Bone marrow (tissue), 2 donors: ENCODE data around the gene CACNG1.
"Not testable (repeated sequence)": the region's sequence is repeated elsewhere in the genome, so short reads cannot be mapped to it uniquely, and the experiment has no call there.

Source experiments
- DNase-seq, 2 donors: peaks; one replicate each; lab custom pipeline; 2025; lab: John Stamatoyannopoulos, UW

Gene CACNG1

GRCh38 chr17:67079491-67079890, 35.1 kb downstream of the CACNG1 start:
- DNase-seq, result no peak

GRCh38 chr17:67080804-67081203, 36.5 kb downstream of the CACNG1 start:
- DNase-seq, result no peak

GRCh38 chr17:67082107-67082506, 37.8 kb downstream of the CACNG1 start:
- peak in 1 of 2 donors; percentile 24 for DNase-seq

DNA sequence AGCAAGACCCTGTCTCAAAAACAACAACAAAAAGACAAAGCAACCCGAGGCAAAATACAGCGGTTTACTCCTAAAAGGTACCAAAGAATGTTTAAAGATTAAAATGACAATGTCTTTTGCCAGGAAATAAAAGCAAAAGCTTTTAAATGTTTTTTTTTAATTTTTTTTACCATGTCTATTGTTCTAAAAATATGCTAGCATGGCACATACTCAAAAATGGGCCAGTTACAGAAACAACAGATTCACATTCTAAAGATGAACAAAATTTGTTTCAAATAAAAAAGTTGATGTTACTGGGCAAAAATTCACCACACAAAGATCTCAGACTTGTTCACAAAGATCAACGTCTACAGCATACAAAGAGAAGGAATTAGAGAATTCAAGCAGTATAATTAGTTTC, 41.1 kb downstream of the CACNG1 start:
- DNase-seq, result no peak

DNA sequence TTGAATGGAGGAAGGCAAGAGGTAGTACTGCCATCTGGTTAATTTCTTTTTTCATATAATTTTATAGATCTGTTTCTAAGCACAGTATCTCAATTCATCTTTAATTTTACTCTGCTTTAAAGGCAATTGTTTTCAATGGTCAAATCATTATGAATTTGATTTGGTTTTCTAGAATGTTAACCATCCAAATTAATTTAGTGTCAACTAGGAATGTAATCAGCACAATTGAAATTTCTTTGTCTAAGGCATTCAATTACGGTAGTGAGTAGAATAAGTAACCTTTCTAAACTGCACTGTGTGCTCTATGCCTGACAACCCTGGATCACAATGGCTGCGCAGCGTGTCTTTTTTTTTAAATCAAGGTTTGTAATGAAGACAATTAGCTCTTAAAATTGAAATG, 44.3 kb downstream of the CACNG1 start:
- DNase-seq, result no peak

DNA sequence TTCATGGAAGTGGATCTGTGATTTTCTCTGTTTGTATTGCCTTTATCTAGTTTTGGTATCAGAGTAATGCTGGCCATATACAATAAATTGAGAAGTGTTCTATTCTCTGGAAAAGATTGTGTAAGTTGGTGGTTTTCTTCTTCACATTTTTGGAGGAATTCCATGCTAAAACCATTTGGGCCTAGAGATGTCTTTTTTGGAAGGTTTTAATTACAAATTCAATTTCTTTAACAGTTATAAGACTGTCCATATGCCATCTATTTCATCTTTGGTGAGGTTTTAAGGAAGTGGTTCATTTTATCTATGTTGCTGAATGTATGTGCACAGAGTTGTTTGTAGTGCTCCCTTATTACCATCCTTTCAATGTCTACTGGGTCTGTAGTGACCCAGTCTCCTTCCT, 46.0 kb downstream of the CACNG1 start:
- no peak for DNase-seq

- no peak for DNase-seq
These were observed 47.9 kb downstream of the CACNG1 start for GRCh38 chr17:67092291-67092690.

- DNase-seq, result not testable (repeated sequence)
These were observed 48.4 kb downstream of the CACNG1 start for GRCh38 chr17:67092710-67093109.

- DNase-seq, result no peak
These were observed 49.0 kb downstream of the CACNG1 start for GRCh38 chr17:67093348-67093747.

DNA sequence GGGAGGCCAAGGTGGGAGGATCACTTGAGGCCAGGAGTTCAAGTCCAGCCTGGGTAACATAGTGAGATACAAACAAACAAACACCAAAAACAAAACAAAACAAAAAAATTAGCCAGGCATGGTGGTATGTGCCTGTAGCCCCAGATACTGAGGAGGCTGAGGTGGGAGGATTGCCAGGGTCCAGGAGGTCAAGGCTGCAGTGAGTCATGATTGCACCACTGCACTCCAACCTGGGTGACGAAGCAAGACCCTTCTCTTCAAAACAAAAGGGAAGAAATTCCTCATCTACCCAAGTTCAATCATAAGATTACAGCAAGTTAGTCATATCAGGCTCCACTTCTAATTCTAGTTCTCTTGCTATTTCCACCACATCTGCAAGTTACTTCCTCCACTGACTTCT, 50.9 kb downstream of the CACNG1 start:
- DNase-seq, result not testable (repeated sequence)

DNA sequence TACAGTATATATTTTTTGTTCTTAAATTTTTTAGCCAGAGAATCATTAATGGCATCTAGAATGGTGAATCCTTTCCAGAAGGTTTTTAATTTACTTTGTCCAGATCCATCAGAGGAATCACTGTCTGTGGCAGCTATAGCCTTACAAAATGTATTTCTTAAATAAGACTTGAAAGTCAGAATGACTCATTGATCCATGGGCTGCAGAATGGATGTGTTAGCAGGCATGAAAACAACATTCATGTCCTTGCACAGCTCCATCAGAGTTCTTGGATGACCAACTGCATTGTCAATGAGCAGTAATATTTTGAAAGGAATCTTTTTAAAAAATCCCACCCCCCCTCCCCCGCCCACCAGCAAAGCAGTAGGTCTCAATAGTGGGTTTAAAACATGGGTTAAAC, 51.4 kb downstream of the CACNG1 start:
- DNase-seq, result no peak

DNA sequence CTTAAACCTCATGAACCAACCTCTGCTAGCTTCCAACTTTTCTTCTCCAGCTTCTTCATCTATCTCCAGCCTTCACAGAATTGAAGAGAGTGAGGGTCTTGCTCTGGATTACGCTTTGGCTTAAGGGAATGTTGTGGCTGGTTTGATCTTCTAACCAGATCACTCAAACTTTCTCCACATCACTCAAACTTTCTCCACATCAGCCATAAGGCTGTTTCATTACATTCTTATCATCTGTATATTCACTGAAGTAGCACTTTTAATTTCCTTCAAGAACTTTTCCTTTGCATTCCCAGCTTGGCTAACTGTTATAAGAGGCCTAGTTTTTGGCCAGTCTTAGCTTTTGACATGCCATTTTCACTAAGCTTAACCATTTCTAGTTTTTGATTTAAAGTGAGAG, 52.3 kb downstream of the CACNG1 start:
- no peak for DNase-seq

GRCh38 chr17:67098006-67098405, 53.7 kb downstream of the CACNG1 start:
- DNase-seq, result no peak

GRCh38 chr17:67104641-67105040, 60.3 kb downstream of the CACNG1 start:
- DNase-seq, result not testable (repeated sequence)

DNA sequence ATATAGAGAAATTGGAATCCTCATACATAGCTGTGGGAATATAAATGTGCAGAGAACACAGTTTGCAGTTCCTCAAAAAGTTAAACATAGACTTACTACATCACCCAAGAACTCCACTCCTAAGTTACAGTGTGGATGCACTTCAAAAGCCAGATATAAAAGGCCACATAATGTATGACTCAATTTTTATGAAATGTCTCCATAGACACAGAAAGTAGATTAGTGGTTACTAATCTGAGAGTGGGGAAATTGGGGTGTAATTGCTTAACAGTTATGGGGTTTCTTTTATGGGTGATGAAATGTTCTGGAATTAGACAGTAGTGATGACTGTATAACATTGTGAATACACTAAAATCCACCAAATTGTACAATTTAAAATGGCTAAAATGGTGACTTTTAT, 60.9 kb downstream of the CACNG1 start:
- DNase-seq, result no peak
